Lung (tissue), 12 donors: ENCODE measurements around the gene C1QTNF3. TPM values are rescaled to one million over a fixed set of nuclear protein-coding genes. Genes with fewer than 3 reads are reported as not detected.

ENCODE experiments used
- ATAC-seq: fragments of 200-7000 bp; cut with Tn5 transposase; one replicate; pipeline ENCODE4 v1.9.1; 2020; ENCODE audit warnings: moderate number of reproducible peaks; ENCODE audit not compliant: insufficient read depth, low FRiP score
- DNase-seq, 3 donors: peaks; one replicate each; pipeline ENCODE4 v3.0.0-alpha.2; 2013 to 2017
- H3K27ac ChIP-seq, 2 donors: one replicate each; pipeline ENCODE4 v1.5.1; 2013; ENCODE audit warnings: mild to moderate bottlenecking in 2 of 2, moderate library complexity in 2 of 2, control low read depth in 1 of 2, inconsistent platforms in 1 of 2, low read depth in 1 of 2, low read length in 1 of 2
- H3K27me3 ChIP-seq, 3 donors: one replicate each; pipeline ENCODE4 v1.5.1; 2013; ENCODE audit warnings: low read length in 2 of 3; ENCODE audit not compliant: control insufficient read depth in 3 of 3, insufficient read depth in 3 of 3
- H3K36me3 ChIP-seq, 4 donors: one replicate each; pipeline ENCODE4 v1.5.1; 2013; ENCODE audit warnings: low read length in 4 of 4, mild to moderate bottlenecking in 1 of 4, moderate library complexity in 1 of 4; ENCODE audit not compliant: control insufficient read depth in 4 of 4, insufficient read depth in 4 of 4
- H3K4me1 ChIP-seq, 5 donors: one replicate each; pipeline ENCODE4 v1.5.1; 2013; ENCODE audit warnings: low read length in 5 of 5, mild to moderate bottlenecking in 2 of 5, moderate library complexity in 1 of 5; ENCODE audit not compliant: control insufficient read depth in 5 of 5, insufficient read depth in 5 of 5
- H3K4me3 ChIP-seq: one replicate; pipeline ENCODE4 v1.5.1; 2013; ENCODE audit warnings: mild to moderate bottlenecking, control low read depth, moderate library complexity
- H3K9ac ChIP-seq, 2 donors: one replicate each; pipeline ENCODE4 v1.5.1; 2013; ENCODE audit warnings: low read length in 2 of 2, control low read depth in 1 of 2; ENCODE audit not compliant: insufficient read depth in 1 of 2
- H3K9me3 ChIP-seq, 4 donors: one replicate each; pipeline ENCODE4 v1.5.1; 2013; ENCODE audit warnings: low read length in 3 of 4, mild to moderate bottlenecking in 1 of 4, moderate library complexity in 1 of 4; ENCODE audit not compliant: control insufficient read depth in 4 of 4, insufficient read depth in 3 of 4
- CTCF ChIP-seq: IDR thresholded peaks from 2 replicates; pipeline ENCODE4 v1.5.1; 2012; ENCODE audit warnings: mild to moderate bottlenecking; ENCODE audit errors: control extremely low read depth, extremely low read depth
- WGBS, 2 donors: extraction: QIAGEN DNeasy Blood & Tissue Kit; methylation state at CpG; one replicate each; pipeline ENCODE4 v1.1.7; 2013; 5-methylcytosine and 5-hydroxymethylcytosine counted together
- polyA plus RNA-seq, 2 donors: library from polyadenylated mRNA; stranded (reverse); fragments of 200-250 nt; gene quantifications; one replicate each; pipeline ENCODE4 v1.2.1, GENCODE V29; 2013
- total RNA-seq, 2 donors: library from RNA; depleted of rRNA in 1 of 2; stranded (reverse); fragments of >200 nt in 1 of 2; gene quantifications; one replicate each; pipeline ENCODE4 v1.2.1, GENCODE V29; 2014 to 2021
- donor health status: control.
- donor health status: control.
- donor health status: Bipolar disorder and iron deficiency.
- donor health status: healthy.
- donor health status: DM: yes; HTN: yes; CAD: no.

Gene C1QTNF3
- total and polyA plus RNA-seq, 4 donors = 0.92 to 20.3 (median 3.9) TPM

GRCh38 chr5:34062419-34062818 lies 19.4 kb upstream of the C1QTNF3 start:
- DNase-seq (no peak), ATAC-seq (no peak)
- H3K36me3 ChIP-seq = peaks cover 0 to 7% (median 4%) of the 10 kb centered on the region in 4 donors
- WGBS, 2 donors = 36 to 73% methylated on average over 3 of the region's 3 CpGs
- no peak overlapping the region for H3K9ac ChIP-seq
- H3K9me3 ChIP-seq = peaks cover 0 to 2% (median 0%) of the 10 kb centered on the region in 4 donors
- H3K4me3 ChIP-seq = no peak overlapping the region
- no peak for TF ChIP-seq CTCF
- no peak overlapping the region for H3K27ac ChIP-seq
- no peaks in the 10 kb centered on the region for H3K27me3 ChIP-seq
- no peaks in the 10 kb centered on the region for H3K4me1 ChIP-seq

- no peaks in the 10 kb centered on the region for H3K4me1 ChIP-seq
Observed at GRCh38 chr5:34061993-34062392, 19.0 kb upstream of the C1QTNF3 start.

GRCh38 chr5:34059977-34060376 lies 17.0 kb upstream of the C1QTNF3 start:
- peaks cover 0 to 7% (median 4%) of the 10 kb centered on the region in 5 donors for H3K4me1 ChIP-seq
- no peak overlapping the region for H3K4me3 ChIP-seq
- no peak for DNase-seq
- no peak overlapping the region for H3K27ac ChIP-seq
- 99 to 100% methylated on average over 1 of the region's 1 CpG for WGBS, 2 donors
- peaks cover 0 to 2% (median 0%) of the 10 kb centered on the region in 4 donors for H3K9me3 ChIP-seq
- peaks cover 0 to 7% (median 4%) of the 10 kb centered on the region in 4 donors for H3K36me3 ChIP-seq
- ATAC-seq = no peak
- no peak for TF ChIP-seq CTCF
- H3K27me3 ChIP-seq = no peaks in the 10 kb centered on the region
- H3K9ac ChIP-seq = no peak overlapping the region

More at GRCh38 chr5:34061993-34062392, 19.0 kb upstream of the C1QTNF3 start:
- DNase-seq (no peak), ATAC-seq (no peak)
- Histone ChIP-seq H3K9ac (no peak overlapping the region), H3K27me3 (no peaks in the 10 kb centered on the region), H3K36me3 (peaks cover 0 to 7% (median 4%) of the 10 kb centered on the region in 4 donors), H3K9me3 (peaks cover 0 to 2% (median 0%) of the 10 kb centered on the region in 4 donors), H3K27ac (no peak overlapping the region), H3K4me3 (no peak overlapping the region)
- TF ChIP-seq CTCF = no peak

GRCh38 chr5:34058532-34058931 lies 15.5 kb upstream of the C1QTNF3 start:
- DNase-seq = no peak
- no peak for ATAC-seq
- no peak overlapping the region for H3K27ac ChIP-seq
- H3K4me1 ChIP-seq = peaks cover 0 to 7% (median 5%) of the 10 kb centered on the region in 5 donors
- no peak overlapping the region for H3K9ac ChIP-seq
- peaks cover 0 to 6% (median 2%) of the 10 kb centered on the region in 4 donors for H3K36me3 ChIP-seq
- WGBS, 2 donors = 94 to 98% methylated on average over 2 of the region's 2 CpGs
- no peak for TF ChIP-seq CTCF
- H3K9me3 ChIP-seq = peaks cover 0 to 2% (median 0%) of the 10 kb centered on the region in 4 donors
- no peaks in the 10 kb centered on the region for H3K27me3 ChIP-seq
- H3K4me3 ChIP-seq = no peak overlapping the region
